Liver (tissue), 3 donors: ENCODE results near the gene PKD2L1.

ENCODE experiments used
- FOXA2 ChIP-seq: IDR thresholded peaks from 2 replicates; pipeline ENCODE4 v1.6.1; 2016; ENCODE audit warnings: antibody characterized with exemption
- GABPA ChIP-seq, 2 donors: IDR thresholded peaks in 1 of 2; conservative IDR thresholded peaks in 1 of 2; 2 replicates each; pipeline ENCODE4 v1.6.1; 2016; ENCODE audit warnings: antibody characterized with exemption in 2 of 2, mild to moderate bottlenecking in 1 of 2, moderate library complexity in 1 of 2
- HNF4G ChIP-seq: IDR thresholded peaks from 2 replicates; pipeline ENCODE4 v1.6.1; 2016; ENCODE audit warnings: antibody characterized with exemption
- JUND ChIP-seq, 2 donors: IDR thresholded peaks; 2 replicates each; pipeline ENCODE4 v1.6.1; 2016; ENCODE audit warnings: antibody characterized with exemption in 2 of 2
- RAD21 ChIP-seq, 2 donors: IDR thresholded peaks; 2 replicates each; pipeline ENCODE4 v1.6.1; 2016; ENCODE audit warnings: antibody characterized with exemption in 2 of 2, mild to moderate bottlenecking in 2 of 2
- RXRA ChIP-seq, 2 donors: IDR thresholded peaks; 2 replicates each; pipeline ENCODE4 v1.6.1; 2017 to 2018; ENCODE audit warnings: antibody characterized with exemption in 2 of 2, mild to moderate bottlenecking in 1 of 2
- TAF1 ChIP-seq: conservative IDR thresholded peaks from 2 replicates; pipeline ENCODE4 v1.6.1; 2016; ENCODE audit warnings: antibody characterized with exemption, mild to moderate bottlenecking
- YY1 ChIP-seq: IDR thresholded peaks from 2 replicates; pipeline ENCODE4 v1.6.1; 2016; ENCODE audit warnings: antibody characterized with exemption, mild to moderate bottlenecking
- TF ChIP-seq, protein P1 (sequence below): fragments of 150-350 bp; IDR thresholded peaks from 2 replicates; pipeline ENCODE4 v1.5.1; 2017; ENCODE audit warnings: improper control_type of control experiment, low read depth, low read length; ENCODE audit not compliant: missing input control
- TF ChIP-seq, protein P2 (sequence below): IDR thresholded peaks from 2 replicates; pipeline ENCODE4 v1.6.1; 2016; ENCODE audit warnings: antibody characterized with exemption
- TF ChIP-seq, protein P3 (sequence below): IDR thresholded peaks from 2 replicates; pipeline ENCODE4 v1.6.1; 2016; ENCODE audit warnings: antibody characterized with exemption, mild to moderate bottlenecking
- TF ChIP-seq, protein P4 (sequence below): IDR thresholded peaks from 2 replicates; pipeline ENCODE4 v1.6.1; 2016; ENCODE audit warnings: antibody characterized with exemption
- TF ChIP-seq, protein P5 (sequence below): IDR thresholded peaks from 2 replicates; pipeline ENCODE4 v1.6.1; 2016; ENCODE audit warnings: antibody characterized with exemption
- donor health status: healthy.
- donor health status: healthy.

DNA sequence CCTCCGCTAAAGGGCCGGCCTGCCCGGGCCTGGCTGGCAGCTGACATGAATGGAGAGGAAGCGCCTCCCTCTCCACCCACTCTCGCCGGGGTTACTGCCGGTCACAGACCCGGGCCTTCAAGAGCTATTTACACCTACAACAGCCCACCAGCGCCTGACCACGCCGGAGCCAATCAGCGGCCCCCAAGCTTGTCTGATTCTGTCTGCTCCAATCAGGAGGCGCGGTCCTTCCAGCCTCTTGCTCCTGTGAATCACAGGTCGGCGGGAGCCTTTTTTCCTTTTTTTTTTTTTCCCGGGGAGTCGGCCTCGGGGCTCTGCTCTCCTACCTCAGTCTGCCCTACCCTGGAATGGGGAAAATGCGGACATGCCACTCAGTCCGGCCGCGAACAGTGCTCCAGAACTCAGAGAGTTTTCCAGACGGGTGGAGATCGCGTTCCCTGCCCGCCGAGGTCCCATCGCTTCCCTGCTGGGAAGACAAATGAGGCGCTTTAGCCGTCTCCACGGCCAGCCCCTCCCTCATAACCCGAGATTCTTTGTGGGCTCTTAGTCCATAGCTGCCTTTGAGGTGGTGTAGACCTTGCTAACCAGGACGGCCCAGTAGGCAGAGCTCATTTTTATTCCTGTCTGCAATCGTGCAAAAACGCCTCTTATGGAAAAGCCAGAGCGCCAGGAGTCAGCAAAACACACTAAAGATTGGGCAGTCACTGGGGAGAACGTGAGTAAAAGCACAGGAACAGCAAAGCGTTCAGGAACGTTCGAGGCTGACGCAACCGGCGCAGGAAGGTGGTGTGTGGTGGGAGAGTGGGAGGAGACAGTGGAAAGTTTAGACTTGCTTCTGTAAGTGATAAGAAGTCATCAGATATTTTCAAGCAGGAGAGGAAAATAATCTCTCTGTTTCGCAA, 43.5 kb upstream of the PKD2L1 start:
- TF ChIP-seq GABPA (IDR thresholded peaks at IDR 0.05 in 1 of 2, conservative IDR thresholded peaks at IDR 0.05 in 1 of 2), result peak in 1 of 2 donors; percentile 55
- TF ChIP-seq, protein P1, sequence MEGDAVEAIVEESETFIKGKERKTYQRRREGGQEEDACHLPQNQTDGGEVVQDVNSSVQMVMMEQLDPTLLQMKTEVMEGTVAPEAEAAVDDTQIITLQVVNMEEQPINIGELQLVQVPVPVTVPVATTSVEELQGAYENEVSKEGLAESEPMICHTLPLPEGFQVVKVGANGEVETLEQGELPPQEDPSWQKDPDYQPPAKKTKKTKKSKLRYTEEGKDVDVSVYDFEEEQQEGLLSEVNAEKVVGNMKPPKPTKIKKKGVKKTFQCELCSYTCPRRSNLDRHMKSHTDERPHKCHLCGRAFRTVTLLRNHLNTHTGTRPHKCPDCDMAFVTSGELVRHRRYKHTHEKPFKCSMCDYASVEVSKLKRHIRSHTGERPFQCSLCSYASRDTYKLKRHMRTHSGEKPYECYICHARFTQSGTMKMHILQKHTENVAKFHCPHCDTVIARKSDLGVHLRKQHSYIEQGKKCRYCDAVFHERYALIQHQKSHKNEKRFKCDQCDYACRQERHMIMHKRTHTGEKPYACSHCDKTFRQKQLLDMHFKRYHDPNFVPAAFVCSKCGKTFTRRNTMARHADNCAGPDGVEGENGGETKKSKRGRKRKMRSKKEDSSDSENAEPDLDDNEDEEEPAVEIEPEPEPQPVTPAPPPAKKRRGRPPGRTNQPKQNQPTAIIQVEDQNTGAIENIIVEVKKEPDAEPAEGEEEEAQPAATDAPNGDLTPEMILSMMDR, result no peak
- peak; percentile 69 for TF ChIP-seq FOXA2
- TF ChIP-seq, protein P2, sequence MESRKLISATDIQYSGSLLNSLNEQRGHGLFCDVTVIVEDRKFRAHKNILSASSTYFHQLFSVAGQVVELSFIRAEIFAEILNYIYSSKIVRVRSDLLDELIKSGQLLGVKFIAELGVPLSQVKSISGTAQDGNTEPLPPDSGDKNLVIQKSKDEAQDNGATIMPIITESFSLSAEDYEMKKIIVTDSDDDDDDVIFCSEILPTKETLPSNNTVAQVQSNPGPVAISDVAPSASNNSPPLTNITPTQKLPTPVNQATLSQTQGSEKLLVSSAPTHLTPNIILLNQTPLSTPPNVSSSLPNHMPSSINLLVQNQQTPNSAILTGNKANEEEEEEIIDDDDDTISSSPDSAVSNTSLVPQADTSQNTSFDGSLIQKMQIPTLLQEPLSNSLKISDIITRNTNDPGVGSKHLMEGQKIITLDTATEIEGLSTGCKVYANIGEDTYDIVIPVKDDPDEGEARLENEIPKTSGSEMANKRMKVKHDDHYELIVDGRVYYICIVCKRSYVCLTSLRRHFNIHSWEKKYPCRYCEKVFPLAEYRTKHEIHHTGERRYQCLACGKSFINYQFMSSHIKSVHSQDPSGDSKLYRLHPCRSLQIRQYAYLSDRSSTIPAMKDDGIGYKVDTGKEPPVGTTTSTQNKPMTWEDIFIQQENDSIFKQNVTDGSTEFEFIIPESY, result peak; percentile 23
- TF ChIP-seq, protein P3, sequence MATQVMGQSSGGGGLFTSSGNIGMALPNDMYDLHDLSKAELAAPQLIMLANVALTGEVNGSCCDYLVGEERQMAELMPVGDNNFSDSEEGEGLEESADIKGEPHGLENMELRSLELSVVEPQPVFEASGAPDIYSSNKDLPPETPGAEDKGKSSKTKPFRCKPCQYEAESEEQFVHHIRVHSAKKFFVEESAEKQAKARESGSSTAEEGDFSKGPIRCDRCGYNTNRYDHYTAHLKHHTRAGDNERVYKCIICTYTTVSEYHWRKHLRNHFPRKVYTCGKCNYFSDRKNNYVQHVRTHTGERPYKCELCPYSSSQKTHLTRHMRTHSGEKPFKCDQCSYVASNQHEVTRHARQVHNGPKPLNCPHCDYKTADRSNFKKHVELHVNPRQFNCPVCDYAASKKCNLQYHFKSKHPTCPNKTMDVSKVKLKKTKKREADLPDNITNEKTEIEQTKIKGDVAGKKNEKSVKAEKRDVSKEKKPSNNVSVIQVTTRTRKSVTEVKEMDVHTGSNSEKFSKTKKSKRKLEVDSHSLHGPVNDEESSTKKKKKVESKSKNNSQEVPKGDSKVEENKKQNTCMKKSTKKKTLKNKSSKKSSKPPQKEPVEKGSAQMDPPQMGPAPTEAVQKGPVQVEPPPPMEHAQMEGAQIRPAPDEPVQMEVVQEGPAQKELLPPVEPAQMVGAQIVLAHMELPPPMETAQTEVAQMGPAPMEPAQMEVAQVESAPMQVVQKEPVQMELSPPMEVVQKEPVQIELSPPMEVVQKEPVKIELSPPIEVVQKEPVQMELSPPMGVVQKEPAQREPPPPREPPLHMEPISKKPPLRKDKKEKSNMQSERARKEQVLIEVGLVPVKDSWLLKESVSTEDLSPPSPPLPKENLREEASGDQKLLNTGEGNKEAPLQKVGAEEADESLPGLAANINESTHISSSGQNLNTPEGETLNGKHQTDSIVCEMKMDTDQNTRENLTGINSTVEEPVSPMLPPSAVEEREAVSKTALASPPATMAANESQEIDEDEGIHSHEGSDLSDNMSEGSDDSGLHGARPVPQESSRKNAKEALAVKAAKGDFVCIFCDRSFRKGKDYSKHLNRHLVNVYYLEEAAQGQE, result peak; percentile 90
- TF ChIP-seq, protein P4, sequence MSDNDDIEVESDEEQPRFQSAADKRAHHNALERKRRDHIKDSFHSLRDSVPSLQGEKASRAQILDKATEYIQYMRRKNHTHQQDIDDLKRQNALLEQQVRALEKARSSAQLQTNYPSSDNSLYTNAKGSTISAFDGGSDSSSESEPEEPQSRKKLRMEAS, result peak; percentile 55
- peak; percentile 62 to 83 for TF ChIP-seq JUND (IDR thresholded peaks at IDR 0.05)
- TF ChIP-seq RAD21 (IDR thresholded peaks at IDR 0.05), result peak; percentile 23 to 52
- TF ChIP-seq, protein P5, sequence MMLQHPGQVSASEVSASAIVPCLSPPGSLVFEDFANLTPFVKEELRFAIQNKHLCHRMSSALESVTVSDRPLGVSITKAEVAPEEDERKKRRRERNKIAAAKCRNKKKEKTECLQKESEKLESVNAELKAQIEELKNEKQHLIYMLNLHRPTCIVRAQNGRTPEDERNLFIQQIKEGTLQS, result peak; percentile 84
- no peak for TF ChIP-seq HNF4G
- TF ChIP-seq YY1, result peak; percentile 91
- TF ChIP-seq TAF1, result peak; percentile 60
- TF ChIP-seq RXRA (IDR thresholded peaks at IDR 0.05), result peak; percentile 97
